GM19467 (cell line): ENCODE measurements around the gene PSMB1.

Experiments used
- ATAC-seq: cut with Tn5 transposase; IDR thresholded peaks from one replicate; pipeline ENCODE4 v1.9.1; 2021; ENCODE audit warnings: mild to moderate bottlenecking, moderate library complexity; ENCODE audit not compliant: unreplicated experiment

Gene PSMB1

DNA sequence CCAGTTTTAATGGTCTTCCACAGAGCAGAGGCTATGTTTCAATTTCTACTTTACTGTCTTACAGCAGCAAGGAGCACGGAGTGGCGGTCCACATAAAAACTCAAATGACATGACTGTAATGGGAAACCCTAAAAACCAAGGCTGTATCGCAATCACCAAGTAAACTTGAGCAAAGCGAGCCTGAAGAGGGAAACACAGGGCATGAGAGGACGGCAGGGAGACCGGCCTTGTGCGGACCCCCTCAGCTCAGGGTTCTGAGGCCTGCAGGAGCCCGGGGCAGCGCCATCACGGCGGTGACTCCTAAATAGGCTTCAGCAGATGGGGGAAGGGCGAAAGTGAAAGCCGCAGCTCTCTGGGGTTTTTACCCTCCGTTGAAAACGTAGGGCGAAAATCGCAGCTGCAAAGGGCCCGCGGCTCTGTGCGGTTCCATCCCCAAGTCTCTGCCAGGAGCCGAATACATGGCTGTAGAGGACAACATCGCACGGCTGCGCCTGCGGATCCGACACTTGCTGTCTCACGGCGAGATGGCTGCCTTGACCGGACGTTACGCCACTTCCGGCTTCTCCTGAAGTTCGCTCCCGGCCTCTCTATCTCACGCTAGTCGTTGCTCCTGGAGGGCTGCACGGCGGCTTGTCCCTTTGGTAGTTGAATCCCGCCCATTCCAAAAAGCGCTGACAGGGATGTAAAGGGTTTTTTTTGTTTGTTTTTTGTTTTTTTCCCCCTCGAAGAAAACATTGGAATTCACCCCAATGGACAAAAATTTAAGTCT lies at the start of gene PSMB1:
Gene PSMB1, minus strand, starts transcription at position 543 of the 769 bp plus-strand sequence. Its CDS starts 65 bp downstream, at position 478.
- peak; percentile 53 for ATAC-seq

DNA sequence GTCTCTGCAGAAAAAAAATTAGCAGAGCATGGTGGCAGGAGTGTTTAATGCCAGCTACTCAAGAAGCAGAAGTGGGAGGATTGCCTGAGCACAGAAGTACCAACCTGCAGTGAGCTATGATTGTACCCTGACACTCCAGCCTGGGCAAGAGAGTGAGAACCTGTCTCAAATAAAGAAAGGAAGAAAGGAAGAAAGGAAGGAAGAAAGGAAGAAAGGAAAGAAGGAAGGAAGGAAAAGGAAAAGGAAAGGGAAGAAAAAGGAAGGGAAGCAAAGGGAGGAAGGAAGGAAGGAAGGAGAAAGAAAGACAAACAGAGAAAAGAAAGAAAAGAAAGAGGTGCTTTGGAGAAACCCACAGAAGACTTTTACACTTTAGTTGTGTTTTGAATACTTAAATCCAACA lies 44.2 kb upstream of the PSMB1 start:
- ATAC-seq: no peak

DNA sequence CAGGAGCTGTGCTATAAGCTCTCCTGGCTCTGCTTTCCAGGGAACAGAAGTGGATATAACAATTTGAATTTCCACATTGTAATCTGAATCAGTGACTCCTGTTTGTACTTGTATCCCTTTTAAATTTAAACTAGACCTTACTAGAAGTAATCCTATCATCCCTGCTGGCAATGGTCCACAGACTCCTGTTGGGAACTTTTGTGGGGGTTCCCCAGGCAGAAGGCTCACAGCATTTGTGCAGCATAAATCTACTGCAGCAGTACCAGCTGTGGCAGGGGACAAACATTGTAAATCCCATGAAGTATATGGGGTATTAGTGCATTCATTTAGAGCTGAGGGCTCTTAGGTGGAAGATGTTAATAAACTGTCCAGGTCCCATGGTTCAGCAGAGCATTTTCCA lies 43.3 kb upstream of the PSMB1 start:
- no peak for ATAC-seq

DNA sequence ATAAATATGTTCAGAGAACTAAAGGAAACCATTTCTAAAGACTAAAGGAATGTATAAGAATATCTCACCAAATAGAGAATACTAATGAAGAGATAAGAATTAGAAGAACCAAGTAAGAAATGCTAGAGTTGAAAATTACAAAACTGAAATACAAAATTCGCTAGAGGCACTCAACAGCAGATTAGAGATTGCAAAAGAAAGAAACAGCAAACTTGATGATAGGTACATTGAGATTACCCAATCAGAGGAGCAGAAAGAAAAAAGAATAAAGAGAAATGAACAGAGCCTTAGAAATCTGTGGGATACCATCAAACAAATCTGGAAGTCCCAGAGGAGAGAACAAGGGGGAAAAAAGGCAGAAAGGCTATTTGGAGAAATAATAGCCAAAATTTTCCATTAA lies 37.6 kb upstream of the PSMB1 start:
- ATAC-seq: no peak

DNA sequence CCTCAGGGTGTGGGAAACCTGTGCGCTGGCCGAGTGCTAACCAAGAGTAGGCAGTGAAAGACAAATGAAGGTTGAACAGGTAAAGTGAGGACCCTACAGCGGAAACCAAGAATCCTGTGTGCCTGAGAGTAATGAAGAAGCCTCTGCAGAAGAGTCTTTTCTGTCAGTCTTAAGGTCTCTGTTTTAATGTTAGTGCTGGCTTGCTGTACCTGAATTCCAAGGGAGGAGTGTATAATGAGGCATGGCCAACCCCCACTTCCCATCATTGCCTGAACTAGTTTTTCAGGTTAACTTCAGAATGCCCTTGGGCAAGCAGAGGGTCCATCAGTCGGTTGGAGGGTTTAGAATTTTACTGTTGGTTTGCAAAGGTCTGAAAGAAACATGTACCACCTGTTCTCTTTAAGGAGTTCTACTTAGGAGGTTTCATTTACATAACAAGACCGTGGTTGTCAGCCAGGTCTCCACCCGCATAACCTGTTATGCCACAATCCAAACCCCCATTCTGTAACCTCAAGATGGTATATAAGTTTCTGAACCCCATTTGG lies 31.9 kb upstream of the PSMB1 start:
- ATAC-seq: no peak

DNA sequence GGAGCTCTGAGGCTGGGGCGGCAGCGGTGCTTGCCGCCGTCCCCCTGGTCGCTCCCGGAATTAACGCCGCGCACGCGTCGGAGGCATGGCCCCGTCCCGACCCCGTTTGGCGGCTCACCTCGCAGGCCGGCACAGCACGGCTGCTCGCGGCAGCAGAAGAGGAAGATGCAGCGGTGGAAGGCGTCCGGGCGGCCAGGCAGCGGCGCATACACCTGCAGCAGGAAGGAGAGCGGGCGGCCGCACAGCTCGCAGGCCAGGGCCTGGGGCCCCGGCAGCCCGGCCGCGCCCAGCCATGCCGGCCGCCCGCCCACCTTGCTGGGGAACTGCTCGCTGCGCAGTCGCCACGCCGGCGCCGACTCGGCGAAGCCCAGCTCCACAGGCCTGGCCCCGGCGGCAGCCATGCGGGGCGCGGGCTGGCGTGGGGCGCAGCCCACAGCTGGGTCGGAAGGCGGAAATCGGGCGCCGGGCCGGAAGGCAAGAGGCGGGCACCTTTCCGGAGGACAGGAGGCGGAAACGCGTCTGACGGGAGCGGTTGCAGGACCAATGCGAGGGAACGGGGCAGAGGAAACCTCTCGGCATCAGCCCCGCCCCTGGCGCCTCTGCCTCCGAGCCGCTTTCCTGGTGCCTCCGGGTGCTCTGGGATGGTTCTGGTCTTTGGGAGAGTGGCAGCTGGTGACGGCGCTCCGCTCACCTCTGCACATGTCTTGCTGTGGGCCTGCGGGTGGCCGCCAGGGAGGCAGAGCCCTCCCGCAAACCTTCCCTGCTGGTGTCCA lies 31.3 kb upstream of the PSMB1 start, which contains the start of gene PDCD2:
Gene PDCD2, minus strand, starts transcription at position 457 of the 773 bp plus-strand sequence. Its CDS starts 56 bp downstream, at position 401.
- peak; percentile 99 for ATAC-seq

DNA sequence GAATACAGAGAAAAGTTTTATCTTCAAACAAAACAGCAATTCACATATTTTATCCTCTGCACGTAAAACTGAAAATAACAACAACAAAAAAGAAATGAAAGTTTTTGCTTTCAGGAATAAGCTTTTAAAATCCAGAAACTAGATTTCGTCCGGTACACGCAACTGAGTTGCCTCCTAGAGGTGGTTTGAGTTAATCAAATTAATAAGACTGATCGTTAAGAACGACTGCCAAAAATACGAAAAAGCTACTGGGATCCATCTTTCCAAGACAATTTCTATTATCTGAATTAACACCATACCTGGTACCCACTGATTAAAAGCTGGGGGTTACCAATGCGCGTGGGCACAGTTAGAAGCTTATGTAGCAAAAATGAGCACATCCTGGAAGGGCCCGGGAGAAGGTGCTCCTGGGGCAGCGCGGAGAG lies 30.7 kb upstream of the PSMB1 start:
- no peak for ATAC-seq

DNA sequence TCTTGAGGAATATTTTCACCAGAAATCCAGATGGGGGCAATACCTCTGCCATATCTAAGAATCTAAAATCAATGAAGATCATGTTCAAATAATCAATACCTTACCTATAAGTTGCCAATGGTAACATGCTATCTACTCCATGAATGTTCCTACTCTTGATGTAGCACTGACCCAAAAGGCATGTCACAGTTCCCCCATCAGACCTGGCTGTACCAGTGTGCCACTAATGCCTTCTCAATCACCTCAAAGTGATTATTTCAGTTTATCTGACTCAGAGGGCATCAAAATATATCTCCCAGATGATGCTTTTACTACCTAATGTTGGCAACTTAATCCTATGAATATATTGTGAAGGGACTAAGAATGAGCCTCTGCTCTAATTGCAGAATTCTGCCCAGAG lies 25.8 kb upstream of the PSMB1 start:
- ATAC-seq: no peak

DNA sequence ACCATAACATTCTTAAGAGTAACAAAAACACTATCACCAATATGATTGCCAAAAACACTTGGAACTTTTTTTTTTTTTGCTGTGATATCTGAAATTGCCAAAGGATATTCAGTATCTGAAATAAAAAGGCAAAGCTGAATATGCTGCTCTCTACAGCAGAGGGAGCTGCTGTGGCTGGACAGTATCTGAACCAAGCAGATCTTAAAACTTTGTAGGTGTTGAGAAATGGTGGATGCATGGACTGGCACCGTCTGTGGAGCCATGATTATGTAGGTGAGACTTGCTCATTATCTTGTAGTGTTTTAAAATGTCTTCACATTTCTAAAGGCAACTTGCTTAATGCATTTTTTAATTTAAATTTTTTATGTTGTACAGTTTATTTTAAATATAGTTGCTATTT lies 22.1 kb upstream of the PSMB1 start:
- ATAC-seq: no peak

DNA sequence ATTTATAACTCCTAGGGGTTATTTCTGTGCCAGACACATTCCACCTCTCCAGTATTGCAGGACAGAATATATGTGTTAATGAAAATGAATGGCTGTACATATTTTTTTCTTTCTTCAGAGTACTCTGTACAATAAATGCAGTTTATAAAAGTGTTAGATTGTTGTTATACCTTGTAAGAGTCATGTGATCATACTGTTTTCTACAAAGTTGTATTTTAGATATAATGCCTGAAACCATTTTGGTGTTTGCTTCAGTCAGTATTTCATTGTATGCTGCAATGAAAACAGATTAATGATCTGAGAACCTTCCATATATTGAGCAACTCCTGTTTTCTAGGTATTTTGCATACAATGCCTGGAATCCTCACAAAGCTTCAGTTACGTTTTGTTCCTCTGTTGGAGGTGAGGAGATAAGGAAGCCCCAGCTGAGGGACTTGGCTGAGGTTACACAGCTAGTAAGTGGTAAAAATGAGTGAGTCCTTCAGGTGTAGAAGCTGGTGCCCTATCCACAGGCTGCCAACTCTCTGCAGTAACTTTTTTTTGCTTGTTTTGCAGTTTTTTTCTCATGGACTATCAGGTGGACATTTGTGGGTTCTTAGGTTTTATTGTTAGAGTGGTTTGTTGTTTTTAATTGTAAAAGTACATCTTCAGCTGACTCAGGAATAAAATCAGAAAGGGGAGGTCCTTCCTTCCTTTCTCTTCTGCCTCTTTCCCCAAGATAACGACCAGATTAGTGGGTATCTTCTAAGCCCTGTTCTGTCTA lies 19.8 kb upstream of the PSMB1 start:
- ATAC-seq: no peak

DNA sequence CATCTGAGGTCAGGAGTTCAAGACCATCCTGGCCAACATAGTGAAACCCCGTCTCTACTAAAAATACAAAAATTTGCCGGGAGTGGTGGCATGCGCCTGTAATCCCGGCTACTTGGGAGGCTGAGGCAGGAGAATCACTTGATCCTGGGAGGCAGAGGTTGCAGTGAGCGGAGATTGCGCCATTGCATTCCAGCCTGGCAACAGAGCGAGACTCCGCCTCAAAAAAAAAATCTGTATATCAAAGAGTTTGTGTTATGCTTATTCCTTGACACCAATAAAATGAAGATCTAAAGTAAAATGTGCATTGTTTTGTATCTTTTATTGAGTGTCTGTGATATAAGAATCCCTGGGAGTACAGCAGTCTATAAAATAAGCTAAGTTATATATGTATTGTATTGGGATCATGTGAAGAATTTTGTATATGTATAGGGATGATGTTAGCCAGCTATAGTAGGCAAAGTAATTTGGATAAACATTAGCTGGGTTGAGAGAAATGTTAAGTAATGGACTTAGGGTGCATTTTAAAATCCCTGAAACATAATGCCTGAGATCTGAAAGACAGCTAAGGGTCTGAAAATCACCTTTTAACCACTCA lies 11.9 kb upstream of the PSMB1 start:
- no peak for ATAC-seq

DNA sequence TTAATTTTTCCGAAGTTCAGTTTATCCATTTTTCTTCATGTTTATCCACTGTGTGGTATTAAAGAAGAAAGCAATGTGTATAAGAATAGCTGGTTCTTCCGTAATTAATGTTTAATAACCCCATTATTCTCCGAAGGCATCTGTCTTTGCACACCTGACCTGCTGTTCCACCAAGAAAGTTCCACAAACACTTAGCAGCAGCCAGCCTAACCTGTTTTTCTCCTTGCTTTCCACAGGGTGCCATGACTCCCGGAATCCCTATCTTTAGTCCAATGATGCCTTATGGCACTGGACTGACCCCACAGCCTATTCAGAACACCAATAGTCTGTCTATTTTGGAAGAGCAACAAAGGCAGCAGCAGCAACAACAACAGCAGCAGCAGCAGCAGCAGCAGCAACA lies 8.4 kb upstream of the PSMB1 start:
- ATAC-seq: no peak

DNA sequence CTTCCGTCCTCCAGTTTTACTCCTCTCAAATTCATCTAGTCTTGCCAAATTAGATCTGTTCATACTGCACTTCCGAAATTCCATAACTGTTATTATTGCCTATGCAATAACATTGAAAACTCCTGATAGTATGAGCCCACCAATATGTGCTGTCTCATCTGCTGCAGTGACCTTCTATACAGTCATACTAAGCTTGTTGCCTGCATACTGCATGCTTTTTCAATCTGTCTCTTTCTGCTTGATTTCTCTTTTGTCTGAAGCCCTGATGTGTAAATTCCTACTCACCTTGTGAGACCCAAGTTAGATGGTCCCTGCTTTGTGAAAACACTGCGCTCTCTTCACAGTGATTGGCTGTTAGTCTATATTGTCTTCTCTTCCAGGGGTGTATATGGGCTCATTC lies 2.2 kb upstream of the PSMB1 start:
- no peak for ATAC-seq

DNA sequence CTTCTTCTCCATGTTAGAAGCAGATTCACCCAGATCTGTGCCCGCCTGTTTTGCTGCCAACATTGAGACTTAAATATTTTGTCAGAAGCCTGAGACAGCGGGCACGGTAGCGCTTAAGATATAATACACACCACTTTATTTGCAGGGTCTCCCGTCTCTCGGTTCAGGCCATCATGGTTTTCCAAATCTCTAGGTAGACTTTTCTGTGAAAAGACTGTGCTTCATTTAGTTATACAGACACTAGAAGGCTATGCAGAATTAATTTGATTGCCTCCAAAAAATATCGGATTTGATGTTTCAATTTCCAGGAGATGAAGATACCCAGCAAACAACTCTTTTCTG lies 1.7 kb upstream of the PSMB1 start:
- ATAC-seq: no peak

DNA sequence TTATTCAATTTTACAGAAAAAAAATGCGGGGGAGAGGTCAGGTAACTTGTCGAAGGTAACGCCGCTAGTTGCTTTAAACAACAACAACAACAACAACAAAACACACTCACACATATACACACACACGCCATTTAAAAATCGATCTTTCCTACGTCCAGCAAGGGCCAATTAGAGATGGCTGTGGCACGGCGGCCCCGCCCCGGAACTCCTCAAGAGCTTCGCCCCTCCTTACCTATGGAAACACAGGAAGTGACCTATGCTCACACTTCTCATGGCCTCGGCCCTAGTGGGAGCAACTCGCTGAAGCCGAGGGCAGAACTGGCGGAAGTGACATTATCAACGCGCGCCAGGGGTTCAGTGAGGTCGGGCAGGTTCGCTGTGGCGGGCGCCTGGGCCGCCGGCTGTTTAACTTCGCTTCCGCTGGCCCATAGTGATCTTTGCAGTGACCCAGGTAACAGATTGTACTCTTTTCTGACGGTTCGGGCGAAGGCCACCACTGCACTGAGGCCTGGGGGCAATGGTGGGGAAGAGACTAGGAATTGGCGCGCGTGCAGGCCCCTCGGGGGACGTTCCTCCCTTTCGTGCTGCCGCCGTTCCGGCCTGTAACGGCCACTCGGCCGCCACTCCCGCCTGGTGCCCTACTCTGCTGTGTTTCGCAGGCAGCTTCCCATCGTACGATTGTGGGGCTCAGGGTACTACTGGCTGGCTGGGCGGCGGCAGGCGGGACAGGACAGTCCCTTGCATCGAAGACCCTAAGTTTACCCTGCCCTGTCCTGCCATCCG lies 1.1 kb upstream of the PSMB1 start, which contains the start of gene TBP:
Gene TBP, plus strand, starts transcription at position 357 of the 783 bp plus-strand sequence. CDS start 2,661 bp downstream, outside the sequence.
- ATAC-seq: peak; percentile 94

DNA sequence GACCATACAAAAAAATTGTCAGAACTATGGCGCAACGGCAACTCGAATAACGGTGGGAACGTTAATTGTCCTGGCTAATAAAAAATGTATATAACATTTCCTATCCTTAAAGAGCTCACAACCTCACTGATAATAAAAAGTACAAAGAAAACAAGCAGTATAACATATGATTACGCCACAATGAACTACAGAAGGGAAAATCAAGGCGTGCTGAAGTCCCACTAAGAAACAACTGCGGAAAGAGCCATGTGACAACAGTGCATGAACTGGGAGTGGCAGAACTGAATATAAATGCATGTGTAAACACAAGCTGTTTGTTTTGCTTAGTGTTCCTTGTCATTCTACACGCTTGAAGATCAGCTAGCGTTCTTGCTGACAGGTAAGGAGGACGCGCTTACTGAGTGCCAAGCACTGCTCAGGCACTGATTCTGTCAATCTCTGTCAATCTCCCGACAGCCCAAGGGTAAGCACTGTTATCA lies 466 bp upstream of the PSMB1 start:
- peak; percentile 24 for ATAC-seq

DNA sequence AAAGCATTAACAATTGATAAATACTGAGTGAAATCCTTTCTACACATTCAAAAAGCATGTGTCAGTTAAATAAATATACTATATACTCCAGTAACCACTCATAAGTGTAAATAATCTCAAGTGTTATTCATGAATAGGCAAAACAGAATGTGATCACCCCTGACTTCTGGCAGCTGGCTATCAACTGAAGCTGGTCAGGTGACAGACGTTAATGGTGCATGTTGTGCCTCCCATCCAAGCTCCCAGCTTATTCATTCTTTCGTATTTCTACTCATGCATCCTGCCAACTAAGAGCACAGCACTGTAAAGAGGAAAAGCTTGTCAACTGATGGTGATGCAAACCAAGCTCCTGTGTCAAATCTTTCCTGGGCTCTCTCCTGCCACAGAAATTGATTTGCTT lies 7.7 kb downstream of the PSMB1 start:
- ATAC-seq: no peak

DNA sequence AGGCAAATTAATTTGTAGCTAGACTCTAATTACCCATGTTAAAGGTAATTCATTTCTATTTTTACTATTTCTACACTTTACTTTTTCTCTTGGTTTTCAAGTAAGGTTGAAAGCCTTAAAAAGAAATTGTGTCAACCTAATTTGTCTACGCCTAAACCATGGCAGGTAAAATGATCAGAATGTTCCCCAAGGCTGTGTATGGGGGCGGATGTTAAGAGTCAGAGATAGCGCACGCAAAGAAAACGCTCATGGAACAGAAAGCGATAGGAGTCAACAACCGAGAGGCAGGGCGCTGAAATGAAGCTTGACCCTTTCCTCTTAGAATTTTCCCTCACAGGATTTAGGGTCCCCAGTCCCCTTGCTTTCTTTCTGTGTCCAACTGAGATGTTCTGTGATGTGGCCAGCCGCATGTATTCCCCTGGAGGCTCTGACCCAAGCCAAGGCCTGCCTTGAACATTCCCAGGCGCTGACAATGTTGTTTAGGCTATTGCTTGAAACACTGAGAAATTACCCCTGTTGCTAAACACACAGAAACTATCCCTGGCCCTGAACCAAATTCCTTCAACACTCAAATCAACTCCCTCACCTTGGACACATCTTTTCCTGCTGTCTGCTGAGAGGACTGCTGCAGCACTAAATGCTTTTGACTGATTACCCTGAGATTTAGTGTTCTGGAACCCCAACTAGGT lies 10.9 kb downstream of the PSMB1 start:
- ATAC-seq: no peak

DNA sequence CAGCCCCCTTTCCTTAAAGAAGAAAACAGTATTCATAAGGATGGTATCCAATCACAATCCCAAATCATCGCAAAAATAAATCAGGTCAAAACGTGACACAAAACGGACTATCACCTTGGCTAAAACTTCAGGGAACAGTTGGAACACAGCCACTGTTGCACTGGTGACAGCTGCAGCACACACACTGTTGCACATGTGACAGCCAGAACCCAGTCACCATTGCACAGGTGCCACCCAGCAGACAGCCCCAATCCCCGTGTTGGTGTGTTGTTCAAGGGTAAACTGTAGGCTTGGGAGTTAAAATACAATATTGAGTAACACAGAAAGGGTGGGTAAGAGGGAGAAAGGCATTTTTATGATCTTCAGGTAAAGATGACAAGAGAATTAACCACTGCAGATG lies 15.8 kb downstream of the PSMB1 start:
- ATAC-seq: no peak
